Hematopoietic multipotent progenitor cell treated with erythropoietin and hydrocortisone succinate and interleukin-3 and kit ligand, for 17 days (in vitro differentiated cells): ENCODE data around the gene CYB5B.

ENCODE experiments used
- DNase-seq: peaks from one replicate; pipeline ENCODE4 v3.0.0-alpha.2; 2015; ENCODE audit warnings: low spot score

Gene CYB5B

GRCh38 chr16:69424053-69424934 is at the start of gene CYB5B:
CYB5B (plus strand) TSS chr16:69424619; CDS start chr16:69424684, 65 bp downstream.
- peak; percentile 94 for DNase-seq

- no peak for DNase-seq
Measured at GRCh38 chr16:69376393-69377059, 47.9 kb upstream of the CYB5B start.

- no peak for DNase-seq
Measured at GRCh38 chr16:69378036-69378435, 46.4 kb upstream of the CYB5B start.

- no peak for DNase-seq
Measured at GRCh38 chr16:69378760-69379159, 45.7 kb upstream of the CYB5B start.

GRCh38 chr16:69381231-69381630 is 43.2 kb upstream of the CYB5B start:
- no peak for DNase-seq

- DNase-seq: no peak
Measured at GRCh38 chr16:69382421-69382820, 42.0 kb upstream of the CYB5B start.

- DNase-seq: peak; percentile 35
Measured at GRCh38 chr16:69384974-69385373, 39.4 kb upstream of the CYB5B start.

GRCh38 chr16:69386596-69386995 is 37.8 kb upstream of the CYB5B start:
- DNase-seq: no peak

GRCh38 chr16:69393898-69394849 is 30.2 kb upstream of the CYB5B start:
- DNase-seq: no peak

GRCh38 chr16:69395859-69396186 is 28.6 kb upstream of the CYB5B start:
- DNase-seq: no peak

- peak; percentile 88 for DNase-seq
Measured at GRCh38 chr16:69396187-69397061, 28.0 kb upstream of the CYB5B start.

GRCh38 chr16:69397821-69398521 is 26.4 kb upstream of the CYB5B start:
- DNase-seq: peak; percentile 24

- no peak for DNase-seq
Measured at GRCh38 chr16:69399361-69399760, 25.1 kb upstream of the CYB5B start.

- no peak for DNase-seq
Measured at GRCh38 chr16:69402439-69402838, 22.0 kb upstream of the CYB5B start.

GRCh38 chr16:69404275-69404805 is 20.1 kb upstream of the CYB5B start:
- no peak for DNase-seq

GRCh38 chr16:69405326-69405725 is 19.1 kb upstream of the CYB5B start:
- DNase-seq: no peak

- no peak for DNase-seq
Measured at GRCh38 chr16:69405757-69406156, 18.7 kb upstream of the CYB5B start.

GRCh38 chr16:69406780-69407331 is 17.6 kb upstream of the CYB5B start:
- no peak for DNase-seq

- DNase-seq: no peak
Measured at GRCh38 chr16:69407702-69408323, 16.6 kb upstream of the CYB5B start.

GRCh38 chr16:69408475-69408874 is 15.9 kb upstream of the CYB5B start:
- no peak for DNase-seq
